ENCODE data around the gene AXIN1.

Gene AXIN1

DNA sequence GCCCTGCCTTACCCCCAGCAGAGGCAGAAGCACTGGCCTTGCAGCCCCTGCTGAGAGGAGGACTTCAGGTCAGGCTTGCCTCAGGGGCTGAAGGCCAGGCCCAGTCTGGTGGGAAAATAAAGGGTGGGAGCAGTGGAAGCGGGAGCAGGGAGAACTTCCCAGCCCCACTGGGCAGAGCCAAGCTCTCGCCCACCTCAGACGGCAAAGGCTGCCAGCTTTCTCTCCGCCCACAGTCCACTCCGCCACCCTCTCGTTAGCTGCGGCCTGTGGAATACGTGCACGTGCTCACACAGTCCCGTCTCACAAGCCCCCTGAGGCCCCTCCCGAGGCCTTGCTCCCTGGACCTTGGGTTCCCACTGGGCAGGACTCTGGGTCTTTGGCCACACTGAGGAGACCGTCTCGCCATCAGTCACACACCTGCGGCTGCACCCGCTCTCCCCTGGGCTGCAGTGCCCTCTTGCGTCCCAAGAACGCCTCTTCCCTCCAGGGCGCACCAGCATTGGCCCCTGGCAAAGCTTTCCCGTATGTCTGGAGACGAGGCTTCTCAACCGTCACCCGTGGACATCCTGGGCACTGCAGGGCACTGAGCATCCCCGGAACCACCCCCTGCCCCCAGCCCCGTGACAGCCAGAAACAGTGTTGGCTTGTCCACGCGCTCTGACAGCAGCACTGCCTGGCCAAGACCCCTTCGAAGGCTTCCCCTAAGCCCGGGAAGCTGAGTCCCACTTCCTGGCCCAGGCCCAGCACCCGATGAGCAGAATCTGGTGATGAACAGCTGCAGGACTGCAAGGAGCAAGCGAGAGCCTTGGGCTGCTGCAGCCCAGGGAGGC lies 9.6 kb upstream of the AXIN1 start:
- peak; percentile 74 for TF ChIP-seq CTCF (IDR thresholded peaks at IDR 0.05)

DNA sequence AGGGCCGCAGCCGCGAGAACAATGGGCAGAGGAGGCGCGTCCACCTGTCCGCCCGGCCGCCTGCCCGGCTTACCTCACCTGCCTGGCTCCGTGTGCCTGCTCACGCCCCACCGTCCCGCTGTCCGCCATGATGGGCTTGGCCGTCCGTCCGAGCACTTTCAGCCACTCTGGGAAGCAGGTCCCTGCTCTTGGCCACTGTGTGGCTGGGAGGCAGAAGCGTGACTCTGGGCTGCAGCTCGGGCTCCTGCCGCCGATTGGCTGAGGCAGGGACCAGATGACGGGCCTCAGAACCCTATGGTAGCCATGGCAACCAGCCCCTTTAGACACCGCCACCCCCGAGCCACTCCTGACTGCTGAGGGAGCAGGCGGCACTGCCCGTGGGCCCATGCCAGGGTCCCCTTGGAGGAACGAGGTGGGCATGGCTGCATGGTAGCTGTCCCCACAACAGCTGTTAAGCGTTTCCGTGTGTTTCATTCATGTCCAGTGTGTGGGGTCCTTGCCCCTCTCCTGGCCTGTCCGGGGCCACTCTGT lies 8.9 kb upstream of the AXIN1 start:
- Histone ChIP-seq H3K4me3 (ENCODE audit: low read depth in 1 of 2, low read length in 1 of 2) (no peak overlapping the region), H3K9me3 (no peaks in the 10 kb centered on the region), H3K36me3 (peaks cover 5% of the 10 kb centered on the region), H3K4me1 (ENCODE audit: control insufficient read depth in 1 of 2, insufficient read depth in 1 of 2, low read depth in 1 of 2, low read length in 1 of 2) (peaks cover 0 to 6% of the 10 kb centered on the region in 2 experiments), H3K27ac (no peak overlapping the region), H3K27me3 (peaks cover 26% of the 10 kb centered on the region)
- no peak for TF ChIP-seq CTCF (IDR thresholded peaks at IDR 0.05)

More for the DNA sequence above, 9.6 kb upstream of the AXIN1 start:
- Histone ChIP-seq H3K27me3 (peaks cover 26% of the 10 kb centered on the region), H3K4me3 (ENCODE audit: low read depth in 1 of 2, low read length in 1 of 2) (no peak overlapping the region), H3K27ac (no peak overlapping the region), H3K4me1 (ENCODE audit: control insufficient read depth in 1 of 2, insufficient read depth in 1 of 2, low read depth in 1 of 2, low read length in 1 of 2) (peaks cover 0 to 6% of the 10 kb centered on the region in 2 experiments), H3K9me3 (no peaks in the 10 kb centered on the region), H3K36me3 (peaks cover 12% of the 10 kb centered on the region)

- no peaks in the 10 kb centered on the region for H3K36me3 ChIP-seq
- H3K9me3 ChIP-seq, result no peaks in the 10 kb centered on the region
- no peak overlapping the region for H3K4me3 ChIP-seq (ENCODE audit: low read depth in 1 of 2, low read length in 1 of 2)
- no peak overlapping the region for H3K27ac ChIP-seq
- H3K27me3 ChIP-seq, result peaks cover 26% of the 10 kb centered on the region
- H3K4me1 ChIP-seq (ENCODE audit: control insufficient read depth in 1 of 2, insufficient read depth in 1 of 2, low read depth in 1 of 2, low read length in 1 of 2), result peaks cover 0 to 6% of the 10 kb centered on the region in 2 experiments
- no peak for TF ChIP-seq CTCF (IDR thresholded peaks at IDR 0.05)
Observed at GRCh38 chr16:360698-361336, 8.3 kb upstream of the AXIN1 start.

DNA sequence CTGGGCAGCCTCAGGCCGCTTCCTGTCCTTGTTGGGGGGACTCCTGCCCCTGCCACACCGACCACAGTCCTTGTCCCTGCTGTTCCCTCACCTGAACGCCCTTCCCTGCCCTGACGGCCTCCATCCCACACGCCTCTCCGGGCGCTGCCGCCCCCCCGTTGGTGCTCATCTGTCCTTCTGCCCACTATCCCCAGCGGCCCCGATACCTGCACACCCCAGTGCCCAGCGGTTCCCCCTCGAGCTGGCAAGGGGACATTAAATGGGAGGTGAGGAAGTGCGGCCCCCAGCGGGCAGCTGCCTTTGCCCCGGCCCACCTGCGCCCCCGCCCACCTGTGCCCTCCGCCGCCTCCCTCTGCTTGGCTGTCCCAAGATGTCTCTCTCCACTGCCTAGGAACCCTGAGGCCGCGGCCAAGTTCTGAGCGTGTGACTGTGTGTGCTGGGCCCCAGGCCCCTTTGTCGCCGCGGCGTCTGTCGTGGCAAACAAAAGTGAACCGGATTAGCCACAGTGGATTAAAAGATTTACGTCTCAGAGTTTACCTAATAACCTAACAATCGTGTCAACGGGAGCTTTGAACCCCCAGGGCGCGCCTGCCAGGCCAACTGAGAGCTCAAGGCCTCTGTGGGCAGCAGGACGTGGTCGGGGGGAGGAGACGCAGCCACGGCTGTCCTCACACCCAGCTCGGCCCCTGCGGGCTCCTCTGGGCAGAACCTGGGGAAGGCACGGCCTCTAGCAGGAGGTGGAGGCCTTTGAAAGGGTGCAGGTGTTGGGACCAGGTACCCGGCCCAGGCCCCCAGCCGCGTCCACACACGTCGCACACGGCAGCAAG lies 7.6 kb upstream of the AXIN1 start:
- no peak overlapping the region for H3K4me3 ChIP-seq (ENCODE audit: low read depth in 1 of 2, low read length in 1 of 2)
- H3K27me3 ChIP-seq, result peaks cover 26% of the 10 kb centered on the region
- TF ChIP-seq CTCF (IDR thresholded peaks at IDR 0.05), result no peak
- no peaks in the 10 kb centered on the region for H3K36me3 ChIP-seq
- H3K4me1 ChIP-seq (ENCODE audit: control insufficient read depth in 1 of 2, insufficient read depth in 1 of 2, low read depth in 1 of 2, low read length in 1 of 2), result peaks cover 0 to 6% of the 10 kb centered on the region in 2 experiments
- H3K9me3 ChIP-seq, result no peaks in the 10 kb centered on the region
- no peak overlapping the region for H3K27ac ChIP-seq

- Histone ChIP-seq H3K36me3 (no peaks in the 10 kb centered on the region), H3K4me3 (ENCODE audit: low read depth in 1 of 2, low read length in 1 of 2) (no peak overlapping the region), H3K4me1 (ENCODE audit: control insufficient read depth in 1 of 2, insufficient read depth in 1 of 2, low read depth in 1 of 2, low read length in 1 of 2) (peaks cover 0 to 6% of the 10 kb centered on the region in 2 experiments), H3K27me3 (peaks cover 18% of the 10 kb centered on the region), H3K9me3 (no peaks in the 10 kb centered on the region), H3K27ac (no peak overlapping the region)
- TF ChIP-seq CTCF (IDR thresholded peaks at IDR 0.05), result no peak
Observed at GRCh38 chr16:359067-359763, 6.7 kb upstream of the AXIN1 start.
